ENCODE data around the gene RTN1.

The RTN1 gene

GRCh38 chr14:59705245-59705644, 165.3 kb downstream of the RTN1 start:
- TF ChIP-seq CTCF (IDR thresholded peaks at IDR 0.05; ENCODE audit: low read depth, low read length), result no peak
- no peak for TF ChIP-seq POLR2A (IDR thresholded peaks at IDR 0.05; ENCODE audit: extremely low read depth, insufficient read length)
- no peak for TF ChIP-seq MYC (IDR thresholded peaks at IDR 0.05; ENCODE audit: low read depth, low read length)
- no peak for TF ChIP-seq MAX (IDR thresholded peaks at IDR 0.05; ENCODE audit: low read depth, low read length)
- no peak overlapping the region for H3K4me3 ChIP-seq (ENCODE audit: low read depth, low read length)
- no peak for DNase-seq (ENCODE audit: low read depth)

- DNase-seq (ENCODE audit: low read depth), result no peak
- no peak overlapping the region for H3K4me3 ChIP-seq (ENCODE audit: low read depth, low read length)
- TF ChIP-seq CTCF (IDR thresholded peaks at IDR 0.05; ENCODE audit: low read depth, low read length), result no peak
- no peak for TF ChIP-seq POLR2A (IDR thresholded peaks at IDR 0.05; ENCODE audit: extremely low read depth, insufficient read length)
- TF ChIP-seq MYC (IDR thresholded peaks at IDR 0.05; ENCODE audit: low read depth, low read length), result no peak
- TF ChIP-seq MAX (IDR thresholded peaks at IDR 0.05; ENCODE audit: low read depth, low read length), result no peak
Measured at GRCh38 chr14:59704054-59704645, 166.4 kb downstream of the RTN1 start.

GRCh38 chr14:59699442-59699841, 171.1 kb downstream of the RTN1 start:
- TF ChIP-seq POLR2A (IDR thresholded peaks at IDR 0.05; ENCODE audit: extremely low read depth, insufficient read length) (no peak), MYC (IDR thresholded peaks at IDR 0.05; ENCODE audit: low read depth, low read length) (no peak), MAX (IDR thresholded peaks at IDR 0.05; ENCODE audit: low read depth, low read length) (no peak), CTCF (IDR thresholded peaks at IDR 0.05; ENCODE audit: low read depth, low read length) (no peak)
- DNase-seq (ENCODE audit: low read depth), result peak; percentile 3
- no peak overlapping the region for H3K4me3 ChIP-seq (ENCODE audit: low read depth, low read length)

GRCh38 chr14:59698793-59699192, 171.8 kb downstream of the RTN1 start:
- DNase-seq (ENCODE audit: low read depth), result no peak
- no peak for TF ChIP-seq MAX (IDR thresholded peaks at IDR 0.05; ENCODE audit: low read depth, low read length)
- no peak for TF ChIP-seq CTCF (IDR thresholded peaks at IDR 0.05; ENCODE audit: low read depth, low read length)
- no peak for TF ChIP-seq POLR2A (IDR thresholded peaks at IDR 0.05; ENCODE audit: extremely low read depth, insufficient read length)
- no peak for TF ChIP-seq MYC (IDR thresholded peaks at IDR 0.05; ENCODE audit: low read depth, low read length)
- H3K4me3 ChIP-seq (ENCODE audit: low read depth, low read length), result no peak overlapping the region

- no peak for TF ChIP-seq MYC (IDR thresholded peaks at IDR 0.05; ENCODE audit: low read depth, low read length)
- no peak for TF ChIP-seq POLR2A (IDR thresholded peaks at IDR 0.05; ENCODE audit: extremely low read depth, insufficient read length)
- no peak for TF ChIP-seq MAX (IDR thresholded peaks at IDR 0.05; ENCODE audit: low read depth, low read length)
- TF ChIP-seq CTCF (IDR thresholded peaks at IDR 0.05; ENCODE audit: low read depth, low read length), result no peak
- DNase-seq (ENCODE audit: low read depth), result no peak
- H3K4me3 ChIP-seq (ENCODE audit: low read depth, low read length), result no peak overlapping the region
Measured at GRCh38 chr14:59695198-59695597, 175.4 kb downstream of the RTN1 start.

Data from NB4 (cell line).